Astrocyte (in vitro differentiated cells and primary cell): ENCODE results near the gene AUTS2.

Source experiments
- EZH2 ChIP-seq: IDR thresholded peaks from 2 replicates; pipeline ENCODE4 v1.6.1; 2012; ENCODE audit warnings: mild to moderate bottlenecking, low read length, inconsistent platforms; ENCODE audit not compliant: insufficient read depth
- TF ChIP-seq, protein P1 (sequence below): IDR thresholded peaks from 2 replicates; pipeline ENCODE4 v1.5.1; 2011; ENCODE audit warnings: low read depth, mild to moderate bottlenecking, inconsistent platforms, low read length, moderate library complexity; ENCODE audit not compliant: insufficient read depth

GRCh38 chr7:70303309-70303708, 705.0 kb downstream of the AUTS2 start:
- TF ChIP-seq, protein P1, sequence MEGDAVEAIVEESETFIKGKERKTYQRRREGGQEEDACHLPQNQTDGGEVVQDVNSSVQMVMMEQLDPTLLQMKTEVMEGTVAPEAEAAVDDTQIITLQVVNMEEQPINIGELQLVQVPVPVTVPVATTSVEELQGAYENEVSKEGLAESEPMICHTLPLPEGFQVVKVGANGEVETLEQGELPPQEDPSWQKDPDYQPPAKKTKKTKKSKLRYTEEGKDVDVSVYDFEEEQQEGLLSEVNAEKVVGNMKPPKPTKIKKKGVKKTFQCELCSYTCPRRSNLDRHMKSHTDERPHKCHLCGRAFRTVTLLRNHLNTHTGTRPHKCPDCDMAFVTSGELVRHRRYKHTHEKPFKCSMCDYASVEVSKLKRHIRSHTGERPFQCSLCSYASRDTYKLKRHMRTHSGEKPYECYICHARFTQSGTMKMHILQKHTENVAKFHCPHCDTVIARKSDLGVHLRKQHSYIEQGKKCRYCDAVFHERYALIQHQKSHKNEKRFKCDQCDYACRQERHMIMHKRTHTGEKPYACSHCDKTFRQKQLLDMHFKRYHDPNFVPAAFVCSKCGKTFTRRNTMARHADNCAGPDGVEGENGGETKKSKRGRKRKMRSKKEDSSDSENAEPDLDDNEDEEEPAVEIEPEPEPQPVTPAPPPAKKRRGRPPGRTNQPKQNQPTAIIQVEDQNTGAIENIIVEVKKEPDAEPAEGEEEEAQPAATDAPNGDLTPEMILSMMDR = no peak
- TF ChIP-seq EZH2 = no peak
